ENCODE data around the gene SOD3.

DNA sequence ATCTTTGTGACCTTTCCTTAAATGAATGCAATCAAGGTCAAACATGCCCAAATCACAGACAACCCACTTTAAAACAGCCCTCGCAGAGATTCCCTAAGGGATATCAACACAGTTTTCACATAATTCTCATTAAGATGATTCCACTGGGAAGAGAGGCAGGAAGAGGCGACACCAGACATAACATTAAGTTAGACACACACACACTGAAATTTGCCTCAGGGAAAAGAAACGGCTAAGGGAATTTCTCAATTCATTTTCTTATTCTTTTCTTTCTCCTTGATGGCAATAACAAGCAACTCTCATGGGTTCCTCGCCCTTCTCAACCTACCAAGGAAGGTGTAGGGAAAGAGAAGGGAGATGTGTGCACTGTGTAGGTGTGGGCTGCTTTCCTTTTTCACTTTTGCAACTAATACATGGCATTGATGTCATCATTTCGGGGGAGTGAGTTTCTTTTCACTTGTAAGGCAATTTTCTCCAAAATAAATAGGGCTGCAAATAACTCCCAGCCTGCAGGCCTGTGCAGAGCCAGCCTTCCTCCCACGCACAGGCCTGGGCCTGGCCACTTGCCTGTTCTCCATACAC is 41.4 kb downstream of the SOD3 start:
- TF ChIP-seq SETDB1 (IDR thresholded peaks at IDR 0.05; ENCODE audit: low read length) (no peak), POLR2AphosphoS5 (IDR thresholded peaks at IDR 0.05; ENCODE audit: control insufficient read depth, insufficient read depth, low read depth, low read length) (no peak), BRD9 (IDR thresholded peaks at IDR 0.05; ENCODE audit: low read depth, partially characterized antibody) (no peak), ZFP36 (IDR thresholded peaks at IDR 0.05; ENCODE audit: low read depth, low read length, partially characterized antibody) (no peak), NELFE (IDR thresholded peaks at IDR 0.05; ENCODE audit: insufficient read depth, insufficient read length) (no peak), NFIC (IDR thresholded peaks at IDR 0.05) (no peak), SP2 (IDR thresholded peaks at IDR 0.05; ENCODE audit: extremely low read depth, low read depth, low read length, poor library complexity, severe bottlenecking) (no peak), POLR2A (conservative IDR thresholded peaks at IDR 0.05) (no peak)
- TF ChIP-seq, protein P1, sequence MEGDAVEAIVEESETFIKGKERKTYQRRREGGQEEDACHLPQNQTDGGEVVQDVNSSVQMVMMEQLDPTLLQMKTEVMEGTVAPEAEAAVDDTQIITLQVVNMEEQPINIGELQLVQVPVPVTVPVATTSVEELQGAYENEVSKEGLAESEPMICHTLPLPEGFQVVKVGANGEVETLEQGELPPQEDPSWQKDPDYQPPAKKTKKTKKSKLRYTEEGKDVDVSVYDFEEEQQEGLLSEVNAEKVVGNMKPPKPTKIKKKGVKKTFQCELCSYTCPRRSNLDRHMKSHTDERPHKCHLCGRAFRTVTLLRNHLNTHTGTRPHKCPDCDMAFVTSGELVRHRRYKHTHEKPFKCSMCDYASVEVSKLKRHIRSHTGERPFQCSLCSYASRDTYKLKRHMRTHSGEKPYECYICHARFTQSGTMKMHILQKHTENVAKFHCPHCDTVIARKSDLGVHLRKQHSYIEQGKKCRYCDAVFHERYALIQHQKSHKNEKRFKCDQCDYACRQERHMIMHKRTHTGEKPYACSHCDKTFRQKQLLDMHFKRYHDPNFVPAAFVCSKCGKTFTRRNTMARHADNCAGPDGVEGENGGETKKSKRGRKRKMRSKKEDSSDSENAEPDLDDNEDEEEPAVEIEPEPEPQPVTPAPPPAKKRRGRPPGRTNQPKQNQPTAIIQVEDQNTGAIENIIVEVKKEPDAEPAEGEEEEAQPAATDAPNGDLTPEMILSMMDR (IDR thresholded peaks at IDR 0.05 in 2 of 3, conservative IDR thresholded peaks at IDR 0.05 in 1 of 3; ENCODE audit: insufficient read depth in 2 of 3, low read depth in 1 of 3, low read length in 3 of 3) = no peak

Data from K562 (cell line).